GM15510 (cell line): ENCODE data around the gene BTBD9.

Source experiments
- POLR2A ChIP-seq: IDR thresholded peaks from 3 replicates; pipeline ENCODE4 v1.6.1; 2011; ENCODE audit warnings: borderline replicate concordance; ENCODE audit not compliant: insufficient read length; ENCODE audit errors: extremely low read depth

BTBD9 gene

DNA sequence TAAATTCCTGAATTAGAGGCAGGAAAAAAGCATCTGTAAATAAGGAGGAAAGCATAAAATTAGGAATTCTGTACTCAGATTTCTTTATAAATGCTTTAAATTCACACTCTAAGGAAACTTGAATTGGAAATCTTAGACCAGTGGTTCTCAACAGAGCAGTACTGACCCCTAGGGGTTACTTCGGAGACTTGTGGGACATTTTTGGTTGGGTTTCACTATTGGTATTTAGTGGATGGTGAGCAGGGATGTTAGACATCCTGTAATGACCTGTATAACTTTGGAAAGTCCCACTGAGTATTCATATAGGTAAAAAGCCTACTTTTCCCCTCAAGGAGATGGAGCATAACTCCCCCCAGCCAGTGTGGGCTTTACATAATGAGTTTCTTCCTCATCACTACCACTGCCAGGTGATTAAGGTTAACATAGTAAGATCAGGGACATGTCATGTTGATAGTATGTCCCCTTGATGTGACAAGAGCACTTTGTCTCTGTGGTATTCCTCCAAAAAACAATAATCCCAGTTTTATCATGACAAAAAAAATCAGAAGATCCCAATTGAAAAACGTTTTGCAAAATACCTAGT, 32.2 kb upstream of the BTBD9 start:
- TF ChIP-seq POLR2A, result no peak

GRCh38 chr6:38658418-38659167, 18.9 kb upstream of the BTBD9 start:
- no peak for TF ChIP-seq POLR2A

DNA sequence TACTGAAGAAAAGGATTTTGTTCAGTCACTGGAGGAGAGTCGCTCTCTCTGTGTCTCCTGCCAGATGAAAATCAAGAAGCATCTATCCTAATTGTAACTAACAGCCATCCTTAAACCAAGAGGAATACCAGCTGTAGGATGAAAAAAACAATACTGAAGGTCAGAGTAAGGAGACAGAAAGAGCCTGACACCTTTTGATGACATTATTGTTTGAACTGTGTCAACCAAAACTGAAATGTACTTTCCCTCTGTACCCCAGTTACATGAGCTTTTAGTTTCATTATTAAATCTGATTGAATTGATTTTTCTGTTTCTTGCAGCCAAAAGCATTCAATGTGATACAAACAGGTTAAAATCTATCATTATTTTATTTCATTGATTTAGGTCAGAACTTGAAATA, 17.2 kb upstream of the BTBD9 start:
- no peak for TF ChIP-seq POLR2A

DNA sequence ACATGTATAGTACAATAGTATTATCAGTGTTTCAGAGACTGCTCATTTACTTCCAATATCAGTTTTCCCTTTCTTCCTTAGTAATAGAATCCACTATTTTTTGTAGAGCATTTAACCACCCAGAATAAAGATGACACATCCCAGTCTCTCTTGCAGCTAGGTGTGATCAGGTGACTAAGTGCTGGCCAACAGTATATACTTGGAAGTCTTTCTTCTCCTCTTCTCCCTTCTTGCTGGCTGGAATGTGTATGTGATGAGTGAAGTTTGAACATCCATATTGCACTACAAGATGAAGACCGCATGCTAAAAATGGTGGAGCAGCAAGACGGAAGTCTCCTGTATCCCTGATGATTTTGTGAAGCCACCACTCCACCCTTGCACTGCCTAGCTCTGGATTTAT, 14.5 kb upstream of the BTBD9 start:
- no peak for TF ChIP-seq POLR2A

DNA sequence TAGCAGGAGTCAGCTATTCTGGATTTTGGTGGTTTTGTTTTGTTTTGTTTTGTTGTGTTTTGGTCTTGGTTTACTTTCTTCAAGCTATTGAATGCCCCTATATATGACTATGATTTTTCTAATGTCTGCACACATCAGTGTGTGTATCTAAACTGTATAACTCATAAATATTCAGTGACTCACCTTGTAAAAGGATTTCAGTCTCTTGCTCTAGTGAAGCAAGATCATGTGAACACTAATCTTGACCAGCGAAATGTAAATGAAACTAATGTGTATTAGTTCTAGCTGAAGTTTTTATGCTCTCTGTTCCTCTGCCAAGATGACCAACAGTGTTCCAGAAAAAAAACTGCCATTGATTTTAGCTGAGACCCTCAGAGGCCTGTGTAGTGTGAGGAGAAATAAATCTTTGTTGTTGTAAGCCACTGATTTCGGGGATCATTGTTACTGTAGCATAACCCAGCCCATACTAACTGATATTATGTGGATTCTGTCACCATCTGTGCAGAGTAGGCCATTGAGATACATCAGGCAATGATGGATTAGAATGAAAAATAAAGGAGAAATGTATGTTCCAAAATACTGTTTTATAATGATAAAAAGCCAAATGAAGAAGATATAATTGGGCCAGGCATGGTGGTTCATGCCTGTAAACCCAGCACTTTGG, 11.5 kb upstream of the BTBD9 start:
- TF ChIP-seq POLR2A, result no peak

DNA sequence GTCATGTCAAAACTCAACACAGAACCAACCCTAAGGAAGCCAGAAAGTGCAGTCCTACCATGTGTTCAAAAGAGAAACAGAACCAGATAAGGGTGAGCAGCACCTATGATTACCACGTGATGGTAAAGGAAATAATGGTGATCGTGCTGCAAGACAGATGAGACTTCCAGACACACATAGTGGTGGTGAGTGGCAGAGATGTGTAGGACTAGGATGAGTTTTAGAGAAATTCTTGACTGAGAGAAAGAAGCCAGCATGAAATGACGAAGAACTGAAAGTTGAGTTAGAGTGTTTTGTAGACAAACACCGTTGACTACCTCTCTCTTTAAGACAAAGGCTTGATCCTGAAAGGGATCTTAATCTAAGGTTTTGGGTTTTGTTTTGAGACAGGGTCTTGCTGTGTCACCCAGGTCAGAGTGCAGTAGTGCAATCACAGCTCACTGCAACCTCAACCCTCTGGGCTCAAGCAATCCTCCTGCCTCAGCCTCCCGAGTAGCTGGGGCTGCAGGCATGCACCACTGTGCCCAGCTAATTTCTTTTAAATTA, 10.6 kb upstream of the BTBD9 start:
- no peak for TF ChIP-seq POLR2A

GRCh38 chr6:38649744-38650143, 10.0 kb upstream of the BTBD9 start:
- TF ChIP-seq POLR2A, result no peak

GRCh38 chr6:38648629-38649028, 8.9 kb upstream of the BTBD9 start:
- no peak for TF ChIP-seq POLR2A

DNA sequence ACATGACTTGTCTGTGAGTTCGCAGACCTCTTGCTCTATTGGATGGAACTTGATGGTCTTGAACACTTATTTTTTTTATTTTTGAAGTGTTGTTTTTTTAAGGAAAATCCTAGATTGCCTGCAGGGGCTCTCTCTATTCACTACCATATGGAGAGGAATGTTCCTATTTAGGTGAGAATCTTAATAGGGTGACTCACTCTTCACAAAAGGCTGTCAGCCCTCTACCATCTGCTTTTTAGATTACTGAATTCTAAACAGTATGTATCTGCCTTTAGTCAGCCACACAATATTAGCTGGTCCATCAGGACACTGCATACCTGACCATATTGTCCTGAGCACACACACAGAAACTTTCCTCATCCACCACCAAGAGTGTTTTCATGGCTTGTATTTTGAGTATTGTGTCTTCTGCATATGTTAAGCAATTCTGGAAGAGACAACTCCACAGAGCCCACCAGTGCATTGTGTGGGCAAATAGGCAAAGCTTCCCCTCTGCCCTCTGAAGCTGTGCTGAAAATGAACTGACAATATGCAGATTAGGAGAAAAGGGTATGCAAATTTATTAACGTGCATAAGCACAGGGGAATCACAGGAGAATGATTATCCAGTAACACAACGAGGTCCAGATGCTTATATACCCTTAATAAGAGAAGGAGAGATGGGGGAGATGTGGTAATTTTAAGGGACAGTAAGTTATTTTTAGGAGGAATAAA, 6.6 kb upstream of the BTBD9 start:
- TF ChIP-seq POLR2A, result no peak

- no peak for TF ChIP-seq POLR2A
Measured at GRCh38 chr6:38644951-38645350, 5.2 kb upstream of the BTBD9 start.

DNA sequence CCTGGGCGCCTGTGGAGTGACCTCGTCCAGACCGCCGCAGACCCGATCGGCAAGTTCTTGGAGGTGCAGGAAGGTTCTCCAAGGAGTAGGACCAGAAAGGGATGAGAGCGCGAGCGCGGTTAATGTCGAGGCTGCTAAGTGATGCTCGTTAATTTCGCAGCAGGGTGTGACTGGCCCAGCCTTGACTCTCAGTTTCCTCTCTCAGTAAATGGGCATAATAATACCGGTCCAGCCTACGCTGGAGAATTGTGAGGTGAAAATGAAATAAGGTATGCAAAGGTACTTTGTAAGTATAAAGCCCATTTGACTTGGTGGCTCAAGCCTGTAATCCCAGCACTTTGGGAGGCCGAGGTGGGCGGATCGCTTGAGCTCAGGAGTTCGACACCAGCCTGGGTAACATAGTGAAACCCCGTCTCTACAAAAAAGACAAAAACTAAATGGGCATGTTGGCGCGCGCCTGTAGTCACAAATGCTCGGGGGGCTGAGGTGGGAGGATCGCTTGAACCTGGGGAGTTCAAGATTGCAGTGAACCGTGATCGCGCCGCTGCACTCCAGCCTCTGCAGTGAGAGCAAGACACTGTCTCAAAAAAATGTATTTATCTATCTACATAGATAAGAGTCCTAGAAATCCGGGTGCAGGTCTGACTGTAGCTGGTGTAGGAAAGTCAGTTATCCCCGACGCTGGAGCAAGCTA, 634 bp upstream of the BTBD9 start:
- no peak for TF ChIP-seq POLR2A

GRCh38 chr6:38638941-38639497, 710 bp downstream of the BTBD9 start:
- no peak for TF ChIP-seq POLR2A

- TF ChIP-seq POLR2A, result no peak
Measured at GRCh38 chr6:38637756-38638155, 2.0 kb downstream of the BTBD9 start.

GRCh38 chr6:38636027-38636426, 3.7 kb downstream of the BTBD9 start:
- TF ChIP-seq POLR2A, result no peak
